ENCODE measurements around the gene C2CD4C. TPM values are rescaled to one million over a fixed set of nuclear protein-coding genes. Genes with fewer than 3 reads are reported as not detected.

The C2CD4C gene
- 0.30 and 1.6 TPM in 2 replicates for total RNA-seq

GRCh38 chr19:408902-409515, at the start of gene C2CD4C:
TSS of gene C2CD4C (minus strand) at chr19:409147. CDS start at chr19:408361, 786 bp downstream.

Other genes with a start within 250 kb of the C2CD4C start
- 12.0 and 18.5 TPM in 2 replicates for gene PLPP2, start 117.7 kb downstream of the C2CD4C start, total RNA-seq
- 14.6 and 24.5 TPM in 2 replicates for gene MIER2, start 64.4 kb downstream of the C2CD4C start, total RNA-seq
- gene SHC2, start 51.9 kb upstream of the C2CD4C start, total RNA-seq: 2.1 and 6.8 TPM in 2 replicates
- gene MADCAM1, start 87.3 kb upstream of the C2CD4C start, total RNA-seq: not detected in 2 replicates
- gene TPGS1, start 98.3 kb upstream of the C2CD4C start, total RNA-seq: 41.3 and 56.2 TPM in 2 replicates
- gene CDC34, start 122.6 kb upstream of the C2CD4C start, total RNA-seq: 87.4 and 97.4 TPM in 2 replicates
- gene GZMM, start 134.9 kb upstream of the C2CD4C start, total RNA-seq: not detected in 2 replicates
- 307 and 357 TPM in 2 replicates for gene BSG, start 163.4 kb upstream of the C2CD4C start, total RNA-seq
- under 0.01 and 1.3 TPM in 2 replicates for gene HCN2, start 180.7 kb upstream of the C2CD4C start, total RNA-seq
- gene POLRMT, start 224.4 kb upstream of the C2CD4C start, total RNA-seq: 25.3 and 27.5 TPM in 2 replicates
- not detected in 2 replicates for gene FGF22, start 230.7 kb upstream of the C2CD4C start, total RNA-seq

Data from epithelial cell of umbilical artery (primary cell).